GM10248 (cell line): ENCODE data around the gene FUCA1.
"Not testable (repeated sequence)": the region's sequence is repeated elsewhere in the genome, so short reads cannot be mapped to it uniquely, and the experiment has no call there.

Experiments used
- CTCF ChIA-PET: fragments of 300-600 bp; sonication (Branson Sonifier 250); formaldehyde crosslinking; extraction: SDS; loops from one replicate; lab custom pipeline; 2021; ENCODE audit warnings: antibody characterized with exemption; lab: Yijun Ruan, JAX
- POLR2A ChIA-PET: fragments of 350-650 bp; sonication (Branson Sonifier 250); formaldehyde crosslinking; extraction: SDS; loops from one replicate; lab custom pipeline; 2020; ENCODE audit warnings: antibody characterized with exemption; lab: Yijun Ruan, JAX
- DNase-seq: peaks from one replicate; pipeline ENCODE4 v3.0.0; 2012; ENCODE audit errors: extremely low spot score
- TF ChIP-seq, protein P1 (sequence below): IDR thresholded peaks from 2 replicates; pipeline ENCODE4 v1.5.1; 2012; ENCODE audit warnings: mild to moderate bottlenecking, low read depth; ENCODE audit errors: extremely low read depth, missing control alignments, control extremely low read depth

Gene FUCA1

GRCh38 chr1:23868557-23869016 lies 497 bp upstream of the FUCA1 start:
- POLR2A ChIA-PET, result no interaction called here
- CTCF ChIA-PET, result interaction anchor here (0.7 to 6.9 kb wide), 12 partner anchors 11 to 97 kb away, joined by 3 to 69 read pairs (median 5); no protein-coding TSS in a partner anchor
- DNase-seq, result no peak
- TF ChIP-seq, protein P1, sequence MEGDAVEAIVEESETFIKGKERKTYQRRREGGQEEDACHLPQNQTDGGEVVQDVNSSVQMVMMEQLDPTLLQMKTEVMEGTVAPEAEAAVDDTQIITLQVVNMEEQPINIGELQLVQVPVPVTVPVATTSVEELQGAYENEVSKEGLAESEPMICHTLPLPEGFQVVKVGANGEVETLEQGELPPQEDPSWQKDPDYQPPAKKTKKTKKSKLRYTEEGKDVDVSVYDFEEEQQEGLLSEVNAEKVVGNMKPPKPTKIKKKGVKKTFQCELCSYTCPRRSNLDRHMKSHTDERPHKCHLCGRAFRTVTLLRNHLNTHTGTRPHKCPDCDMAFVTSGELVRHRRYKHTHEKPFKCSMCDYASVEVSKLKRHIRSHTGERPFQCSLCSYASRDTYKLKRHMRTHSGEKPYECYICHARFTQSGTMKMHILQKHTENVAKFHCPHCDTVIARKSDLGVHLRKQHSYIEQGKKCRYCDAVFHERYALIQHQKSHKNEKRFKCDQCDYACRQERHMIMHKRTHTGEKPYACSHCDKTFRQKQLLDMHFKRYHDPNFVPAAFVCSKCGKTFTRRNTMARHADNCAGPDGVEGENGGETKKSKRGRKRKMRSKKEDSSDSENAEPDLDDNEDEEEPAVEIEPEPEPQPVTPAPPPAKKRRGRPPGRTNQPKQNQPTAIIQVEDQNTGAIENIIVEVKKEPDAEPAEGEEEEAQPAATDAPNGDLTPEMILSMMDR, result no peak

- DNase-seq, result no peak
- TF ChIP-seq, protein P1, result no peak
- ChIA-PET POLR2A (no interaction called here), CTCF (interaction anchor here (0.7 to 6.9 kb wide), 7 partner anchors 10 to 56 kb away, joined by 3 to 69 read pairs (median 5); partner anchors contain the start of gene CNR2)
Measured at GRCh38 chr1:23867542-23867894, 572 bp downstream of the FUCA1 start.

- peak; percentile 37 for DNase-seq
- ChIA-PET CTCF (interaction anchor here (0.9 to 4.1 kb wide), 3 partner anchors 21 to 55 kb away, joined by 3 to 22 read pairs (median 3); no protein-coding TSS in a partner anchor), POLR2A (no interaction called here)
- TF ChIP-seq, protein P1, result no peak
Measured at GRCh38 chr1:23865543-23865930, 2.6 kb downstream of the FUCA1 start.

GRCh38 chr1:23864801-23865542 lies 3.1 kb downstream of the FUCA1 start:
- ChIA-PET CTCF (interaction anchor here (0.9 to 4.1 kb wide), 3 partner anchors 21 to 55 kb away, joined by 3 to 22 read pairs (median 3); no protein-coding TSS in a partner anchor), POLR2A (no interaction called here)
- TF ChIP-seq, protein P1, result no peak

GRCh38 chr1:23862640-23863039 lies 5.5 kb downstream of the FUCA1 start:
- ChIA-PET CTCF (interaction anchor here (0.8 to 4.1 kb wide), 2 partner anchors 52 to 54 kb away, joined by 3 to 22 read pairs; no protein-coding TSS in a partner anchor), POLR2A (no interaction called here)
- DNase-seq, result no peak
- TF ChIP-seq, protein P1, result no peak

More at GRCh38 chr1:23864801-23865542, 3.1 kb downstream of the FUCA1 start:
- DNase-seq, result no peak

DNA sequence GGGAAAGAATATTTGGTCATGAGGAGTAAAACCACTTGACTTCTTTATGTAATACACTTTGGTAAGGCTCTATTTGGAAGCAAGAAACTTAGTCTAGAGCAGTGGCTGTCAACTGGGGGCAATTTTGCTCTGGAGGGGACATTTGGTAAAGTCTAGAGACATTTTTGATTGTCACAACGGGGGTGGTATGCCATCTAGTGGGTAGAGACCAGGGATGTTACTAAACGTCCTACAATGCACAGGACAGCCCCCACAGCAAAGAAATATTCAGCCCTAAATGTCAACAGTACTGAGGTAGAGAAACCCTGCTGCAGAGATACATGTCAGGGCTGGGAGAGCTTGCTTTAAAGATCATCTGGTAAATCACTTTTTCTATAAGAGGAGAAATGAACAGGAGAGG lies 13.5 kb downstream of the FUCA1 start:
- no peak for DNase-seq
- CTCF ChIA-PET, result interaction anchor here (0.8 to 2.1 kb wide), 3 partner anchors 14 to 83 kb away, joined by 3 to 12 read pairs (median 3); no protein-coding TSS in a partner anchor
- POLR2A ChIA-PET, result no interaction called here
- TF ChIP-seq, protein P1, result no peak

DNA sequence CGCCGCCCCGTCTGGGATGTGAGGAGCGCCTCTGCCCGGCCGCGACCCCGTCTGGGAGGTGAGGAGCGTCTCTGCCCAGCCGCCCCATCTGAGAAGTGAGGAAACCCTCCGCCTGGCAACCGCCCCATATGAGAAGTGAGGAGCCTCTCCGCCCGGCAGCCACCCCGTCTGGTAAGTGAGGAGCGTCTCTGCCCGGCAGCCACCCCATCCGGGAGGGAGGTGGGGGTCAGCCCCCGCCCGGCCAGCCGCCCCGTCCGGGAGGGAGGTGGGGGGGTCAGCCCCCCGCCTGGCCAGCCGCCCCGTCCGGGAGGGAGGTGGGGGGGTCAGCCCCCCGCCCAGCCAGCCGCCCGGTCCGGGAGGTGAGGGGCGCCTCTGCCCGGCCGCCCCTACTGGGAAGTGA lies 15.0 kb downstream of the FUCA1 start:
- CTCF ChIA-PET, DNase-seq, POLR2A ChIA-PET: not testable (repeated sequence)

- POLR2A ChIA-PET, DNase-seq: not testable (repeated sequence)
- CTCF ChIA-PET, result interaction anchor here (1.0 kb wide), 1 partner anchor 56 kb away, joined by 3 read pairs; no protein-coding TSS in a partner anchor
Measured at GRCh38 chr1:23851406-23851805, 16.7 kb downstream of the FUCA1 start.
